Ascending aorta (tissue), 2 donors: ENCODE data around the gene MAML1. TPM values are rescaled to one million over a fixed set of nuclear protein-coding genes. Genes with fewer than 3 reads are reported as not detected.
A peak's percentile ranks its signal among the peaks of the same experiment; 100 is the strongest.

Source experiments
- DNase-seq, 2 donors: peaks; one replicate each; pipeline ENCODE4 v3.0.0-alpha.2; 2019; ENCODE audit warnings: low spot score in 2 of 2
- H3K27ac ChIP-seq, 2 donors: fragments of 200-600 bp; sonication (generic); one replicate each; pipeline ENCODE4 v1.5.1; 2016 to 2017; ENCODE audit warnings: mild to moderate bottlenecking in 1 of 2
- H3K27me3 ChIP-seq: fragments of 200-600 bp; sonication (generic); one replicate; pipeline ENCODE4 v1.5.1; 2017
- H3K36me3 ChIP-seq, 2 donors: fragments of 200-600 bp; sonication (generic); one replicate each; pipeline ENCODE4 v1.5.1; 2016
- H3K4me1 ChIP-seq, 2 donors: fragments of 200-600 bp; sonication (generic); one replicate each; pipeline ENCODE4 v1.5.1; 2016 to 2017; ENCODE audit warnings: mild to moderate bottlenecking in 1 of 2
- H3K4me3 ChIP-seq, 2 donors: fragments of 200-600 bp; sonication (generic); one replicate each; pipeline ENCODE4 v1.5.1; 2016 to 2017; ENCODE audit warnings: mild to moderate bottlenecking in 1 of 2
- H3K9me3 ChIP-seq, 2 donors: fragments of 200-600 bp; sonication (generic); one replicate each; pipeline ENCODE4 v1.5.1; 2016
- intact Hi-C: fragments of 100-400 bp; cut with DNase I; formaldehyde crosslinking; loops from one replicate; pipeline ENCODE4 v1.15.1; 2023
- total RNA-seq: library from RNA; depleted of rRNA; stranded (reverse); fragments of >200 nt; gene quantifications from one replicate; pipeline ENCODE4 v1.1.0, GENCODE V29; 2016
- TF ChIP-seq, protein P1 (sequence below), 3 experiments: fragments of 200-600 bp in 2 of 3; fragments of 450-650 bp in 1 of 3; sonication (generic) in 2 of 3; IDR thresholded peaks; one replicate each; pipeline ENCODE4 v1.5.1; 2016 to 2019; ENCODE audit warnings: antibody characterized with exemption in 3 of 3, mild to moderate bottlenecking in 1 of 3, moderate library complexity in 1 of 3

The MAML1 gene
- total RNA-seq, 1 donor from 2014 or later, result 42.6 TPM

DNA sequence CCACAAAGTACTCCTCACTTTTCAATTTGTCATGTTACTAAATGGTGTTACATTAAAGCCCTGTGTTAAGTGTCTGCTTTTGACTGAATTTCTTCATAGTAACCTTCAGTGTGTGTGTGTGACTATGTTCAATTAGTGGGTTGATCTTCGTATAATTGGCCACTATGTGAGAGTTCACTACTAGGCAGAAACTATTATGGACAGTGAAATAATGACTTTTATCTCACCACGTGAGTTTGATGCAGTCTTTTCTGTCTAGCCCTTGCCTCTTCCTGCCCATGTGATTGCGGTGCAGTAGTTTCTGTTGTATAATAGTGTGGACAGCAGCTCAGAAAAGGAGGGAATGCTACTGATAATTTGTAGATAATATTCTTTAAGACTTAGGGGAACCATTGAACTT is 1.8 kb upstream of the MAML1 start:
- TF ChIP-seq, protein P1, sequence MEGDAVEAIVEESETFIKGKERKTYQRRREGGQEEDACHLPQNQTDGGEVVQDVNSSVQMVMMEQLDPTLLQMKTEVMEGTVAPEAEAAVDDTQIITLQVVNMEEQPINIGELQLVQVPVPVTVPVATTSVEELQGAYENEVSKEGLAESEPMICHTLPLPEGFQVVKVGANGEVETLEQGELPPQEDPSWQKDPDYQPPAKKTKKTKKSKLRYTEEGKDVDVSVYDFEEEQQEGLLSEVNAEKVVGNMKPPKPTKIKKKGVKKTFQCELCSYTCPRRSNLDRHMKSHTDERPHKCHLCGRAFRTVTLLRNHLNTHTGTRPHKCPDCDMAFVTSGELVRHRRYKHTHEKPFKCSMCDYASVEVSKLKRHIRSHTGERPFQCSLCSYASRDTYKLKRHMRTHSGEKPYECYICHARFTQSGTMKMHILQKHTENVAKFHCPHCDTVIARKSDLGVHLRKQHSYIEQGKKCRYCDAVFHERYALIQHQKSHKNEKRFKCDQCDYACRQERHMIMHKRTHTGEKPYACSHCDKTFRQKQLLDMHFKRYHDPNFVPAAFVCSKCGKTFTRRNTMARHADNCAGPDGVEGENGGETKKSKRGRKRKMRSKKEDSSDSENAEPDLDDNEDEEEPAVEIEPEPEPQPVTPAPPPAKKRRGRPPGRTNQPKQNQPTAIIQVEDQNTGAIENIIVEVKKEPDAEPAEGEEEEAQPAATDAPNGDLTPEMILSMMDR (IDR thresholded peaks at IDR 0.05), result no peak
- Histone ChIP-seq H3K27ac (peak overlapping the region in 1 of 2 donors; percentile 91), H3K36me3 (peaks cover 47 to 49% of the 10 kb centered on the region in 2 donors), H3K4me1 (peaks cover 10 to 28% of the 10 kb centered on the region in 2 donors), H3K4me3 (no peak overlapping the region), H3K9me3 (no peaks in the 10 kb centered on the region), H3K27me3 (no peaks in the 10 kb centered on the region)
- intact Hi-C loops, result loop anchor here (5.0 kb wide), 2 partner anchors 179 to 1499 kb away; partner anchors contain the start of genes PHYKPL and RUFY1
- no peak for DNase-seq

DNA sequence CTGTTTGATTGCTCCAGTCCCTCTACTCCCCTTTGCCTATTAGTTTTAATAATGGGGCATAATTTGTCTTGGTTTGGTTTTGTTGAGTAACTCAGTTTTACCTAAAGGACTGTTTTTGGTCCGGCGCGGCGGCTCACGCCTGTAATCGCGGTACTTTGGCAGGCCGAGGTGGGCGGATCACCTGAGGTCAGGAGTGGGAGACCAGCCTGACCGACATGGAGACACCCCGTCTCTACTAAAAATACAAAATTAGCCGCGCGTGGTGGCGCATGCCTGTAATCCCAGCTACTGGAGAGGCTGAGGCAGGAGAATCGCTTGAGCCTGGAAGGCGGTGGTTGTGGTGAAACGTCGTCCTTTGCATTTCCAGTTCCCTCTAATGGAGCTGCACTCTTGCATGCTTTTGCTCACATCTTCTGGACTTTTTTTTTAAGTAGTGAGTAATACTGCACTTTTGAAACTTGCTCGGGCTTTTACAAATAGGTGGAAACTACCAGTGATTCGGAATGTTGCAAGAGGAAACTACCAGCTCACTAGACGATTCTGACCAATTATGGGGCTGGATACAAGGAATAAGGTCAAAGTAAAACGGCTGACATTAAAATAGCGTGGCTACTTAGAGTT is 721 bp upstream of the MAML1 start:
- Histone ChIP-seq H3K4me3 (peak overlapping the region; percentile 52 to 92), H3K27ac (peak overlapping the region; percentile 88 to 91), H3K36me3 (peaks cover 37 to 39% of the 10 kb centered on the region in 2 donors), H3K9me3 (no peaks in the 10 kb centered on the region), H3K4me1 (peaks cover 10 to 33% of the 10 kb centered on the region in 2 donors), H3K27me3 (no peaks in the 10 kb centered on the region)
- DNase-seq, result peak in 1 of 2 donors; percentile 73
- TF ChIP-seq, protein P1 (IDR thresholded peaks at IDR 0.05), result no peak
- intact Hi-C loops, result loop anchor here (1.0 to 5.0 kb wide), 6 partner anchors 31 to 1500 kb away; partner anchors contain the start of genes CANX, HNRNPH1, PHYKPL and RUFY1

- Histone ChIP-seq H3K36me3 (peaks cover 25 to 28% of the 10 kb centered on the region in 2 donors), H3K4me3 (peak overlapping the region; percentile 92 to 93), H3K9me3 (no peaks in the 10 kb centered on the region), H3K27ac (peak overlapping the region; percentile 88 to 91), H3K27me3 (no peaks in the 10 kb centered on the region), H3K4me1 (peaks cover 10 to 33% of the 10 kb centered on the region in 2 donors)
- peak in 1 of 2 donors; percentile 70 for DNase-seq
- TF ChIP-seq, protein P1 (IDR thresholded peaks at IDR 0.05), result peak in 1 of 3 experiments; percentile 2
- intact Hi-C loops, result loop anchor here (1.0 to 5.0 kb wide), 7 partner anchors 30 to 1501 kb away; partner anchors contain the start of genes CANX, HNRNPH1, PHYKPL and RUFY1
Measured at GRCh38 chr5:179732918-179733771, 523 bp downstream of the MAML1 start.

DNA sequence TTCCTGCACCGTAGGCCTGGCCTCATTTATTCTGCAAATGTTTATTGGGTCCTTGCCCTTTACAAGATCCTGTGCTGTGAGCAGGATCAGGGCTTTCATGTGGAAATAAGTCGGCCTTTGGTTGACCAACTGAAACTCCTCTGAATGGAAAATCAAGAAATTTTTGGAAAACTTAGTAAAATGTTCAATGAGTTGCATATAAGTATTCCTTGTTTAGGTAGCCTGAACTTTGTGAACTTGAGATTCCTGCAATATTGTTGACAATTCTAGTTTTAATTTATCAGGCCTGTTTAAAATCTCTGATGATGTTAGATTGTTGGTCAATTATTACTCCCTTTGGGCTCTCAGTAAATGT is 1.1 kb downstream of the MAML1 start:
- DNase-seq, result no peak
- Histone ChIP-seq H3K9me3 (no peaks in the 10 kb centered on the region), H3K4me1 (peaks cover 10 to 33% of the 10 kb centered on the region in 2 donors), H3K27ac (peak overlapping the region; percentile 88 to 91), H3K27me3 (no peaks in the 10 kb centered on the region), H3K36me3 (peaks cover 20 to 22% of the 10 kb centered on the region in 2 donors), H3K4me3 (peak overlapping the region; percentile 92 to 93)
- TF ChIP-seq, protein P1 (IDR thresholded peaks at IDR 0.05), result no peak
- intact Hi-C loops, result loop anchor here (1.0 to 5.0 kb wide), 4 partner anchors 63 to 1501 kb away; partner anchors contain the start of genes HNRNPH1, PHYKPL and RUFY1

DNA sequence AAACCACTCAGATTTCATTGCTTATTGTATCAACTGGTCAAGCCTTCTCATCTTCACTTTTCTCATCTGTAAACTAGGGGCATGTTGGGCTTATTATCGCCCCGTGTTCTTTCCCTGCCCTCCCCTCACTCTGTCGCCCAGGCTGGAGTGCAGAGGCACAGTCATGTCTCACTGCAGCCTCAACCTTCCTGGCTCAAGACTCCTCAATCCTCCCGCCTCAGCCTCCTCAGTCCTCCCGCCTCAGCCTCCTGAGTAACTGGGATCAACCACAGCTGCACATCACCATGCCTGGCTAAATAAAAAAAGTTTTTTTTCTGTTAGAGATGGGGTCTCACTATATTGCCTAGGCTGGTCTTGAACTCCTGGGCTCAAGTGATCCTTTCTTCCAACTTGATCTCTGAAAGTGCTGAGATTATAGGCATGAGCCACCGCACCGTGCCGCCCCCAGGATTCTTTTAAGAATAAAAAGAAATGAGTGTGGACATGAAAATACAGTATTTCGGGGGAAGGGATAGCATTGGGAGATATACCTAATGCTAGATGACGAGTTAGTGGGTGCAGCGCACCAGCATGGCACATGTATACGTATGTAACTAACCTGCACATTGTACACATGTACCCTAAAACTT is 2.0 kb downstream of the MAML1 start:
- H3K27ac ChIP-seq, result peak overlapping the region; percentile 88 to 91
- H3K4me3 ChIP-seq, result peak overlapping the region; percentile 92 to 93
- no peaks in the 10 kb centered on the region for H3K9me3 ChIP-seq
- intact Hi-C loops, result loop anchor here (5.0 kb wide), 2 partner anchors 182 to 1502 kb away; partner anchors contain the start of genes PHYKPL and RUFY1
- TF ChIP-seq, protein P1 (IDR thresholded peaks at IDR 0.05), result no peak
- H3K27me3 ChIP-seq, result no peaks in the 10 kb centered on the region
- peaks cover 10 to 33% of the 10 kb centered on the region in 2 donors for H3K4me1 ChIP-seq
- H3K36me3 ChIP-seq, result peaks cover 11 to 15% of the 10 kb centered on the region in 2 donors
- peak in 1 of 2 donors; percentile 51 for DNase-seq
